Mucosa of descending colon (tissue), 3 donors: ENCODE data around the gene FUOM. TPM values are rescaled to one million over a fixed set of nuclear protein-coding genes. Genes with fewer than 3 reads are reported as not detected.

Source experiments
- ATAC-seq: fragments of 200-7000 bp; cut with Tn5 transposase; one replicate; pipeline ENCODE4 v1.9.1; 2020; ENCODE audit warnings: mild to moderate bottlenecking, moderate library complexity
- DNase-seq, 3 donors: peaks; one replicate each; pipeline ENCODE4 v3.0.0-alpha.2; 2020
- H3K36me3 ChIP-seq: fragments of 200-600 bp; one replicate; pipeline ENCODE4 v1.8.0; 2021; ENCODE audit warnings: low read depth, mild to moderate bottlenecking
- H3K4me1 ChIP-seq: fragments of 200-600 bp; one replicate; pipeline ENCODE4 v1.8.0; 2021; ENCODE audit warnings: low read depth, mild to moderate bottlenecking
- H3K4me3 ChIP-seq: fragments of 200-600 bp; one replicate; pipeline ENCODE4 v1.8.0; 2021; ENCODE audit warnings: mild to moderate bottlenecking
- H3K9me3 ChIP-seq: fragments of 200-600 bp; one replicate; pipeline ENCODE4 v1.8.0; 2021; ENCODE audit warnings: mild to moderate bottlenecking
- CTCF ChIP-seq: fragments of 200-600 bp; IDR thresholded peaks from one replicate; pipeline ENCODE4 v1.8.0; 2022; ENCODE audit warnings: antibody characterized with exemption, mild to moderate bottlenecking
- intact Hi-C, 2 donors: fragments of 100-400 bp; cut with DNase I in 1 of 2; cut with micrococcal nuclease in 1 of 2; formaldehyde crosslinking; loops; one replicate each; pipeline versions ENCODE4 v1.11.0 to v1.11.1; 2022; cut with DNase I, micrococcal nuclease
- total RNA-seq, 3 donors: library from RNA; stranded (reverse); fragmentation: NEBNext Ultra II Directional in 2 of 3; extraction: Animal tissue kit (Norgen Biotek cat#: 25700) in 2 of 3; gene quantifications; one replicate each; pipeline versions ENCODE4 v1.2.1 to v1.2.4, GENCODE V29; 2021 to 2023
- donor health status: DM: no; HTN: no; CAD: no; lungs with moderate emphysema.
- donor health status: DM: no; HTN: no; CAD: no.
- donor health status: DM: no; HTN: yes; CAD: no.

Gene FUOM
- total RNA-seq, 3 donors from 2014 or later, result 13.5 to 22.2 (median 18.8) TPM

DNA sequence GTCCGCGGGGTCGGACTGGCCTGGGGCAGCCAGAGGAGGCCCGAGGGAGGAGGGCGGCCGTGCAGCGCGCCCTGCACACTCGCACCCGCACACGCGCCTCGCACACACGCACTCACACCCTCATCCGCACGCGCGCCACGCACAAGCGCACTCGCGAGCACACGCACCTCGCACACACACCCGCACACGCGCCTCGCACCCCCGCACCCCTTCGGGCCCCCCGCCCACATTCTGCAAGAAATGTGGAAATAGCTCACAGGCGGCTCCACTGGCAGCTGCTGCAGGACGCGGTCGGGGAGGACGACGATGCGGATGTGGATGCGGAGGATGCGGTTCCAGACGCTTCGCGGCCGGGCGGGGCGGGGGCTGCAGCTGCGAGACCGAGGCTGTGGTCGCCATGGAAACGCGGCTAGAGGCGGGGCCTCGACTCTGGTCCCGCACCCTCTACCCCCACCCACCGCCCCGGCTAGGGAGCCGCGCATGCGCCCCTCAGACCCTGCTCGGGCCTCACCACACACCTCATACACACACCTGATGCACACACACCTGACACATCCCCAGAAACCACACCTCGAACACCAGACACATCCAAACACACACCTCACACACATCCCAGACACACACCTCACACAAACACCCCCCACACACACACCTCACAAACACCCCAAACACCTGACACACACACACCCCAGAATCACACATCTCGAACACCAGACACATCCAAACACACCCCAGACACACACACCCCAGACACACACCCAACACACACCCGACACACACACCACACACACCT is 21.0 kb downstream of the FUOM start, which contains the start of gene CALY:
Gene CALY, minus strand, starts transcription at position 320 of the 793 bp plus-strand sequence. CDS start 7,907 bp downstream, outside the sequence.
- Histone ChIP-seq H3K36me3 (no peaks in the 10 kb centered on the region), H3K4me1 (peaks cover 14% of the 10 kb centered on the region), H3K4me3 (no peak within 1 kb of the TSS), H3K9me3 (no peaks in the 10 kb centered on the region)
- intact Hi-C loops, result no loop called here
- ATAC-seq, result peak; percentile 57
- peak; percentile 50 to 86 (median 73) for DNase-seq
- TF ChIP-seq CTCF, result no peak

DNA sequence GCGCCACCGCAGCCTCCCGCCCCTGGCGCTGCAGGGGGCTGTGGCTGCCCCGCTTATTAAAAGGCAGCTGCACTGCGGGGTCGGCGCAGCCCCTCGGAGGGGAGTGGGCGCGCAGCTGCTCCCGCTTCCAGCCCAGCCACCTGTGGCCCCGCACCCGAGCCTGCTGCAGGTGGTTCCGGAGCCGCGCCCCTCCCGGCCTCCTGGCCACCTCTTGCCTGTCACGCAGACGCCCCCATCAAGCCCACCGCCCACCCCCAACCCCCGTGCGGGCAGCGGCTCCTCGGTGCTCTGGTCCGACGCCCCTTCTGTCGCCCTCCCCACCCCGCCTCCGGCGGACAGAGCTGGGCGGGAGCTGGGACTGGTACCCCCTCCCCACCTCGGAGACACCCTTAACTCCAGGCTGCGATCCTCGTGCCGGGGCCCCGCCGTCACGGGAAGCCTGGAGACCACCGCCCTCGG is 21.7 kb downstream of the FUOM start:
- Histone ChIP-seq H3K9me3 (no peaks in the 10 kb centered on the region), H3K36me3 (no peaks in the 10 kb centered on the region), H3K4me3 (no peak overlapping the region), H3K4me1 (peaks cover 14% of the 10 kb centered on the region)
- ATAC-seq (no peak), DNase-seq (peak in 1 of 3 donors; percentile 30)
- intact Hi-C loops, result no loop called here
- TF ChIP-seq CTCF, result no peak

DNA sequence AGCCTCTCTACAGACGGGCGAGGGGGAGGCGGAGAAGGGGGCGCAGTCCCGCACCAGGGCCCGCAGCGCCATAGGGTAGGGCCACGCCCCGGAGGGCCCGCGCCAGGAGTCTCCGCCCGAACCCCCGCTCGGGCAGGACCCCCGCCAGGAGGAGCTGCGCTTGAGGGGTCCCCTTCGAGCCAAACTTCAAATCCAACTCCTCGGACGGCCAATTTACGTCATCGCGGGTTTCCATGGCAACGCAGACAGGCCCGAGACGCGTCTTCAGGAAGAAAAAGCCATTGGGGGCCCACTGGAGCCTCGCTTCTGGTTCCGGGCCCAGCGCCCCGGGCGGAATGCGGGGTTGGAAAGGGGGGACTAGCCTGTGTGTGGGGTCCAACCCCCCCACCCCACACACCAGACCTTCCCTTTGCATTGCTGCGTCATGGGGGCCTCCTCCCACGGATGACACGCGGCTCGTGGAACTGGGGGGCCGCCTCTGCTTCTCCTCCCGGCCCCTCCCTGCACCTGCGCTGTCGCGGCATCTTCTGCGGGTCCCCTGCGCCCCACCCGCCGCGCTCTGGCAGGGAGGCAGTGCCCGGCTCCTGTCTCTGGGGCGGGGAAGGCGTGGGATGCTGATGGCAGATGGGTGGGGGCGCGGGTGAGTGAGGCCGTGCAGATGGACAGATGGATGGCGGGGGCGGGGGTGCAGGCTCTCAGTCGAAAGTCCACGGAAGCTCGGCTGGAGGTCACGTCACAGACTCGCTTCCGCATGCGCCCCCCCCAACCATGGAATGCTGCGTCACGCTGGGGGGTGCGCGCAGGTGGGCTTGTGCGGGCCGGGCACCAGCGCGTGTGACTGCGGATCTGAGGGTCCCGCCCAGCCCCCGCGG is 22.3 kb downstream of the FUOM start:
- peak in 2 of 3 donors; percentile 62 to 64 for DNase-seq
- no peak for TF ChIP-seq CTCF
- Histone ChIP-seq H3K4me1 (peaks cover 14% of the 10 kb centered on the region), H3K36me3 (no peaks in the 10 kb centered on the region), H3K9me3 (no peaks in the 10 kb centered on the region), H3K4me3 (no peak overlapping the region)
- peak; percentile 51 for ATAC-seq
- intact Hi-C loops, result no loop called here

GRCh38 chr10:133334503-133335245 is 23.1 kb downstream of the FUOM start:
- DNase-seq (no peak), ATAC-seq (peak; percentile 39)
- no peaks in the 10 kb centered on the region for H3K36me3 ChIP-seq
- intact Hi-C loops, result no loop called here
- H3K9me3 ChIP-seq, result no peaks in the 10 kb centered on the region
- peaks cover 18% of the 10 kb centered on the region for H3K4me1 ChIP-seq
- H3K4me3 ChIP-seq, result no peak overlapping the region
- TF ChIP-seq CTCF, result no peak
